AG10803 (cell line): ENCODE results near the gene FOXO6.
A peak's percentile ranks its signal among the peaks of the same experiment; 100 is the strongest.

Source experiments
- DNase-seq: peaks from one replicate; pipeline ENCODE4 v3.0.0; 2010; ENCODE audit warnings: low read depth
- H3K4me3 ChIP-seq: 2 replicates; pipeline ENCODE4 v1.5.1; 2011; ENCODE audit warnings: mild to moderate bottlenecking, low read length, control low read depth
- TF ChIP-seq, protein P1 (sequence below): conservative IDR thresholded peaks from 2 replicates; pipeline ENCODE4 v1.5.1; 2011; ENCODE audit warnings: mild to moderate bottlenecking, low read length, control low read depth, inconsistent platforms

Gene FOXO6

DNA sequence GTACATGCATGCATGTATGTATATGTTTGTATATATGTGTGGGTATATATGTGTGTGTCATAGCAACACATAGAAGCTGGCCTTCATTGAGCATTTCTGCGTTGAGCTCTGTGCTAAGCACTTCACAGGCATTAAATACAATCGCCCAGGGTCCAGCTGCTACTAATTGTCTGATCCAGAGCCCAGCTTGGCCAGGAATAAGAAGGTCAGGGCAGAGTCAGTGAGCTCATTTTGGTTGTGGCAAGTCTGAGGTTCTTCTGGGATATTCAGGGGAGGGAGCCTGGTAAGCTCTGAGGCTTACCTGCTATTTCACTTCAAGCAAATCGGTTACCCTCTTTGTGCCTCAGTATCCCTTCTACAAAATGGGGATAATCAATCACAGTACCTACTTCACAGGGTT, 59.6 kb downstream of the FOXO6 start:
- TF ChIP-seq, protein P1, sequence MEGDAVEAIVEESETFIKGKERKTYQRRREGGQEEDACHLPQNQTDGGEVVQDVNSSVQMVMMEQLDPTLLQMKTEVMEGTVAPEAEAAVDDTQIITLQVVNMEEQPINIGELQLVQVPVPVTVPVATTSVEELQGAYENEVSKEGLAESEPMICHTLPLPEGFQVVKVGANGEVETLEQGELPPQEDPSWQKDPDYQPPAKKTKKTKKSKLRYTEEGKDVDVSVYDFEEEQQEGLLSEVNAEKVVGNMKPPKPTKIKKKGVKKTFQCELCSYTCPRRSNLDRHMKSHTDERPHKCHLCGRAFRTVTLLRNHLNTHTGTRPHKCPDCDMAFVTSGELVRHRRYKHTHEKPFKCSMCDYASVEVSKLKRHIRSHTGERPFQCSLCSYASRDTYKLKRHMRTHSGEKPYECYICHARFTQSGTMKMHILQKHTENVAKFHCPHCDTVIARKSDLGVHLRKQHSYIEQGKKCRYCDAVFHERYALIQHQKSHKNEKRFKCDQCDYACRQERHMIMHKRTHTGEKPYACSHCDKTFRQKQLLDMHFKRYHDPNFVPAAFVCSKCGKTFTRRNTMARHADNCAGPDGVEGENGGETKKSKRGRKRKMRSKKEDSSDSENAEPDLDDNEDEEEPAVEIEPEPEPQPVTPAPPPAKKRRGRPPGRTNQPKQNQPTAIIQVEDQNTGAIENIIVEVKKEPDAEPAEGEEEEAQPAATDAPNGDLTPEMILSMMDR, result no peak
- DNase-seq, result peak; percentile 55
- H3K4me3 ChIP-seq, result no peak overlapping the region

- DNase-seq, result no peak
- TF ChIP-seq, protein P1, result no peak
- H3K4me3 ChIP-seq, result no peak overlapping the region
Observed at GRCh38 chr1:41422306-41422705, 61.1 kb downstream of the FOXO6 start.

DNA sequence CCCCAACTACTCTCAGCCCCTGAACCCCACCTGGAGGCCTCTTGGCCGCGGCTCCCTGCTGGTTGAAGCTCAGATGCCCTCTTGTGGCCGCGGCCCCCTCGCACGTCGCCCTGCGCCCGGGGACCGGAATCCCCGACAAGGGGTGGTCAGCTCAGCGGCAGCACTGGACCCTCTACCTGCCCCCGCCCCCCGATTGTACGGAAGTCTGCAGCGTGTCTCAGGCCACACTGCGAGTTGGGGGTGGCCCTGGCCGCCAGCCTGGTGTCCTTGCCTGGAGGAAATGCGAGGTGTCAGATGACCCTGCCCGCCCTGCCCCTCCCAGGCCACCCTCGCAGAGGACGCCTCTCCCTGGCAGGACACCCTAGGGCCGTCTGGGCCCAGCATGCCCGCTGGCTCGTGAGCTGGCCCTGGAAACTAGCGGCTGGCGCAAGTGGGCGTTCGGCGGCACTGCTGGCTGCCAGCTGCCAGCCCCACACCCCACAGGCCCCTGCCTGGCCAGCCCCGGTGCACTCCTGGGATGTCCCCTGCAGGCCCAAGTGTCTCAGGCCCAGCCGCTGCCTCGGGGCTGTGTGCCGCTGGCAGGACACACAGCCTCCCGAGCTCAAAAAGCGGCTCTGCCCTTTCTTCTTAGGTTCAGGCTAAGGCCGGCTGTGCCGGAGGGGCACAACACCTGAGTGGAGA, 62.4 kb downstream of the FOXO6 start:
- no peak for DNase-seq
- no peak overlapping the region for H3K4me3 ChIP-seq

GRCh38 chr1:41424581-41425118, 63.4 kb downstream of the FOXO6 start:
- no peak overlapping the region for H3K4me3 ChIP-seq
- peak; percentile 11 for DNase-seq
- TF ChIP-seq, protein P1, result no peak

More for the DNA sequence above, 62.4 kb downstream of the FOXO6 start:
- TF ChIP-seq, protein P1, result peak; percentile 10; the same call in 1 of the 2 replicates

DNA sequence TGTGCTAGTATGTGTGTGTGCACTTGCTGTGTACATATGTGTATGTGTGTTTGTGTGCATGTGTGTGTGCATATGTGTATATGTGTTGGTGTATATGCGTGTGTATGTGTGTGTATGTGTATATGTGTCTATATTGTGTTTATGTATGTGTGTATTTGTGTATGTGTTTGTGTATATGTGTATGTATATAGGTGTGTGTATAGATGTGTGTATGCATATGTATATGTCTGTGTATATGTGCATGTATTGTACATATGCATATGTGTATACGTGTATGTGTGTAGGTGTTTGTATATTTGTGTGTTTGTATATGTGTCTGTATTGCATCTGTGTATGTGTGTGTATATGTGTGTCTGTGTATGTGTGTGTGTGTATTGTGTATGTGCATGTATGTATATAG, 64.1 kb downstream of the FOXO6 start:
- TF ChIP-seq, protein P1, result no peak
- H3K4me3 ChIP-seq, result no peak overlapping the region
- DNase-seq, result no peak

DNA sequence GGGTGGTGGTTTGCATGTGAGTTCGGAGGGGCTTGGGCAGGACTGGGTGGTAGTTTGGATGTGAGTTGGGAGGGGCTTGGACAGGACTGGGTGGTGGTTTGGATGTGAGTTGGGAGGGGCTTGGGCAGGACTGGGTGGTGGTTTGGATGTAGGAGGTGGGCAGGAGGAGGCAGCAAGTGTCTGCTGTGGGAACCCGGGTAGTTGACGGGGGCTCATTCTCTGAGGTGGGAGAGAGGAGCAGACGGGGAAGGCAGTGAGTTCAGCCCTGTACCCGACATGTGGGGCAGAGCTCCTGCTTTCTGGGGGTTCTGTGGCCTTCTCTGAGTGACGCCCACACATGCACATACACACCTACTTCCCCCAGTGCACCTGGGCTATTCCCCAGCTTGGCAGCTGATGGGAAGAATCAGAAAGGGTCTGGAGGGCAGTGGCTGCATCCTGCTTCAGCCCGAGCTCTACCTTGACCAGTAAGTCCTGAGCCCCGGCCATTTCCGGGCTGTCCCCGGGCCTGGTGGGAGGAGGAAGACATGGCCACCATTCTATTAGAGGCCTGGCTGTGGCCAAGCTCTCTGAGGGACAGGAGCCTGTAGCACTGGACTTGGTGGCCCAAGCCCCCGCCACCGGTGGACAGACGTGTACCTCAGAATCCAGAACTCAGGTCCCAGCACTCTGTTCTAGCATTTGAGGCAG, 65.1 kb downstream of the FOXO6 start:
- DNase-seq, result no peak
- no peak overlapping the region for H3K4me3 ChIP-seq
- TF ChIP-seq, protein P1, result no peak
